GM12873 (cell line): ENCODE measurements around the gene TECTB.

Source experiments
- TF ChIP-seq, protein P1 (sequence below): IDR thresholded peaks from 2 replicates; pipeline ENCODE4 v1.5.1; 2012; ENCODE audit warnings: low read depth, mild to moderate bottlenecking, moderate library complexity, low read length, control low read depth; ENCODE audit not compliant: insufficient read depth; ENCODE audit errors: missing control alignments

Gene TECTB

DNA sequence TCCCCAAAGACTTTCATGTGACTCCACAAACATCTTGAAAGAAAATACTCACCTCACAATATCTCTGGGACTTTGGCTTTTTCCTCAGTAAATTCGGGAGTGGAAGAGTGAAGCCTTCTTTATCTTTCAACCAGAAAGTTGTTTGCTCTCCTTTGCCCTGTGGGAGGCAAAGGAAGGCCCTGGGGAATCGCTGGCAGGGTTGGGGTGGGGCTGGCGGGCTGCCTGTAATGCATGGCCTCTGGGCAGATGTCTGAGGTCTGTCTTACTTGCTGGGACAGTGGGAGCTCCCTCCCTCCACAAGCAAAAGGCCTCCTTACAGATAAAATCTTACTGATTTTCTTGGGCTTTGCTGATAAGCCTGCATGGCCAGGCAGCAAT lies 24.9 kb downstream of the TECTB start:
- TF ChIP-seq, protein P1, sequence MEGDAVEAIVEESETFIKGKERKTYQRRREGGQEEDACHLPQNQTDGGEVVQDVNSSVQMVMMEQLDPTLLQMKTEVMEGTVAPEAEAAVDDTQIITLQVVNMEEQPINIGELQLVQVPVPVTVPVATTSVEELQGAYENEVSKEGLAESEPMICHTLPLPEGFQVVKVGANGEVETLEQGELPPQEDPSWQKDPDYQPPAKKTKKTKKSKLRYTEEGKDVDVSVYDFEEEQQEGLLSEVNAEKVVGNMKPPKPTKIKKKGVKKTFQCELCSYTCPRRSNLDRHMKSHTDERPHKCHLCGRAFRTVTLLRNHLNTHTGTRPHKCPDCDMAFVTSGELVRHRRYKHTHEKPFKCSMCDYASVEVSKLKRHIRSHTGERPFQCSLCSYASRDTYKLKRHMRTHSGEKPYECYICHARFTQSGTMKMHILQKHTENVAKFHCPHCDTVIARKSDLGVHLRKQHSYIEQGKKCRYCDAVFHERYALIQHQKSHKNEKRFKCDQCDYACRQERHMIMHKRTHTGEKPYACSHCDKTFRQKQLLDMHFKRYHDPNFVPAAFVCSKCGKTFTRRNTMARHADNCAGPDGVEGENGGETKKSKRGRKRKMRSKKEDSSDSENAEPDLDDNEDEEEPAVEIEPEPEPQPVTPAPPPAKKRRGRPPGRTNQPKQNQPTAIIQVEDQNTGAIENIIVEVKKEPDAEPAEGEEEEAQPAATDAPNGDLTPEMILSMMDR: no peak

DNA sequence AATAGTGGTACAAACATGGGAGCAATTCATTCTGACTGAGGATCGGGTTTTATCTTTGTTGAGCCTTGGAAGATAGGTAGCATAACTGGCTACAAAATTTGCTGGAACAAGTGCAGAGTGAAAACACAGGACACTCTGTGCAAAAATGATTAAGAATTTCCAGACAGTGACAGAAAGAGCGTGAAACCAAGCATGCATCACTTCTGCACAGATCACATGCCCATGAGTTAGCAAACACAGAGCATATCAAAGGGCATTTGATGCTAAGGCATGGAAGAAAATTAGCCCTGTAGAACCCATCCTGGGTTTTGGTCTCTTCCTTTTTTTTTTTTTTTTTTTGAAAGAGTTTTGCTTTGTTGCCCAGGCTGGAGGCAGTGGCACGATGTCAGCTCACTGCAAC lies 28.3 kb downstream of the TECTB start:
- TF ChIP-seq, protein P1: no peak

DNA sequence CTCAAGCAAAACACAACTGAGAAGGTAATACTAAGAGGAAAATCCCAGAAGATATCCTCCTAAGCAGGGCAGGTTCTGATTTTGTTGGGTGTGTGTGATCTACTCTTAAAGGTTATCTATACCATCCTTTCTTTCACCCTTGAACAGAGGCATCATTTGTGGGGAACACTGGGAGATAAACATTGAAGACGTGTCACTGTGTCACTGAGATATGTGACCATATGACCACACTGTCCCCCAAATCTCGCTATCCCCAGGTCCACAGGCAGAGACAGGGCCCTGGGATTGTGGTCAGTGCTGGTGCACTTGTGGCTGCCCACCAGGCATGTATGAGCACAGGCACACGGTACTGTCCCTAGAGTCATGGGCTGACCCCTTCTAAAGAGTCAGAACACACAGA lies 30.0 kb downstream of the TECTB start:
- TF ChIP-seq, protein P1: no peak

DNA sequence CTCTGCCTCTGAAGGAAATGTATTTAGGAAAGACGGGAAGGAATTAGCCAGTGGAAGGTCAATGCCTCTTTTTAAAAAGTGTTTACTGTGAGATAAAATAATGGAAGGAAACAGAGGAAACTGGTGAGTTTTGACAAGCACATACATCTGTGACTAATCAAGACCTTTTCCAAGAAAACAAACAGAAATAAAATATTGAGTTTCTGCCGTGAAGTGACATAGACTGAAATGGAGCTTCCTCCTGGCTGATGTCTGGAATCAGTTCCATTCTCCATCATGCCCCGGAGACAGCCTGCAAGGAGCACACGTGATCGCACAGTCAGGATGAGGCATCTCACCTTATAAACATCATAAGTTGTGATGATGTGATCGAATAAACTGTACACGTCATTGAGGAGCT lies 30.7 kb downstream of the TECTB start:
- TF ChIP-seq, protein P1: no peak

DNA sequence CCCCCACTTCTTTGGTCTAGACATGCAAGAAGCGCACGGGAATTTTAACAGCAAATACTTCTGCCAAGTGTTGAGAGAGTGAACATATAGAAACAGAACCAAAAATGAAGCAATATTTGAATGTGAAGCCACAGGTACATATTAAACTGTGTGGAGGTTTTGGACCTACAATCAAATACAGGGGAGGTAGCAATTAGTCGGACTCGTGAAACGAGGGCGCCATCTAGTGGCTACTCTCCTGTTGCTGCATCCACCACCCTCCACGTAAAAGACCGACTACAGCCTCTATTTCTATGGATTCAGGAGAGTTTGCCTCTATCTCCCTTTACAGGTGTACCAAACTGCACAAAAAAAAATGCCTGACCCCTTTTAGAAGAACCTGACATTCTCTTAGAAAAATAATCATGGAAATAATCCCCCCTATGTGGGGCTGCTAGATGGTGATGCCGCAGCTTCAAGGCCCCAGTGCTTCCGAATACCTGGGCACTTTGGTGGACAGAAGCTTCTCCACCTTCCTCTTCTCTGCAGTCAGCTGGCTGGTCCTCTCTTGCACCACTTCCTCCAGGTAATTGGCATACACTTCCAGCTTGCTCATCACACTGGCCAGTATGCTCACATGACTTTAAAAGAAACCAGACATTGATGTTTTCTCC lies 31.7 kb downstream of the TECTB start:
- TF ChIP-seq, protein P1: peak; percentile 94

DNA sequence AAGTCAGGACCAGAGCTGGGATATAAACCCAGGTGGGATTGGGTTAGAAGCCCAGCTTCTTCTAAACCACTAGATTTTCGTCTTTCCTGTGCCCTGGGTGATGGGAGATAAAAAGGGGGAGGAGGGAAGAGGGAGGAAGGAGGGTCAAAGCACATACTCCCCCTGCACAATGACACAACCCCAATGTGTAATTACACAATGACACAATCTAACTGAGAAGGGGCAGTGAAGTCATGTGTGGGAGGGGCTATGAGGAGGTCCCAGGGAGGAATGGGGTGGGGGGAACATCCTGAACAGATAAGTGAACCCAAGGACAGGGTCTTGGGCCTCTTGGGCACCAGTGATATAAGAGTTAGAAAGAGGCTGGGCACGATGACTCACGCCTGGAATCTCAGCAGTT lies 44.5 kb downstream of the TECTB start:
- TF ChIP-seq, protein P1: no peak

DNA sequence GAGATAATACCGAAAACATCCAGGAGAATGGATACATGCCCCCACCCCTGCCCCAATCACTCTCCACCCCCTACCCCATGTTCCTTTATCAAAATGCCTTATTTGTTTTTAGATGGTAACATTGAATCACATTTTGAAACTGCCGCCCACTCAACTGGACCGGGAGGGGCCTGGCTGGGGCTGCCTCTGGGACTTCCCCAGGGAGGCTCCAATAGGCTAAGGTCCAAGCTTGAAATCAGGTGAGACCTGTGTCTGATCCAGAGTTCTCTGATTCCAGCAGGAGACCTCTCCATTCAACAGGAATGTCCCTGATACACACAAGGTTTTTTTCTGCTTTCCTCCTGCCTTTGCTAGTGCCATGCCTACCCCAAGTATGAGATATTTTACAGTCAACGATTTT lies 47.0 kb downstream of the TECTB start:
- TF ChIP-seq, protein P1: no peak

DNA sequence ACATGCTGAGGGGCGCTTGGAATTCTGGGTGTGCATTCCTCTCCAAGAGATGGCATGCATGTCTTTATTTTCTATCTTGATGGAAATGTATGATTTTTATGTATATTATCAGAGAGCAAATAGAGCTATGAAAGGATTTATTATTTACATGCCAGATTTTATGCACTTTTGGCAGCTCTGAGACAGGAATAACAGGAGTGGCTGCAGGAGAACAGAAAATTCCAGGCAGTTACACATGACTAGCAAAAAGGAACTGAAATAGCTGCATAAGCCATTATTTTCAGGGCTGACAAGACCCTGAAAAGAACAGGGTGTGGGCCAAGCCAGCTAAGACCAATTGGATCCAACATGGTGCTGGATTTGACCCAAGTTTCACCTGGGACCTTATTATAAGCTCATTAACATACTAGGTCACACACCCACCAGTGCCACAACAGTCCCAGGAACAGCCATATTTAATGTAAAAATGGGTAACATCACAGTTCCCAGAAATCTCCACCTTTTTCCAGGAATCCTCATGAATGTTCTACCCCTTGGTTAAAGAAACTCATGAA lies 47.5 kb downstream of the TECTB start:
- TF ChIP-seq, protein P1: no peak
